NCI-H146 treated with DMSO at 0.1 percent for 48 hours (cell line): ENCODE measurements around the gene SHCBP1L.
"Not testable (repeated sequence)": the region's sequence is repeated elsewhere in the genome, so short reads cannot be mapped to it uniquely, and the experiment has no call there.

Experiments
- DNase-seq: peaks from one replicate; lab custom pipeline; 2025; ENCODE audit not compliant: unreplicated experiment; lab: John Stamatoyannopoulos, UW

SHCBP1L gene

GRCh38 chr1:182965861-182966260 lies 12.9 kb upstream of the SHCBP1L start:
- DNase-seq = no peak

GRCh38 chr1:182965096-182965495 lies 12.1 kb upstream of the SHCBP1L start:
- no peak for DNase-seq

- peak; percentile 70 for DNase-seq
These were observed 9.7 kb upstream of the SHCBP1L start for GRCh38 chr1:182962554-182963115.

- no peak for DNase-seq
These were observed 7.1 kb upstream of the SHCBP1L start for GRCh38 chr1:182960046-182960445.

- DNase-seq = no peak
These were observed 5.0 kb upstream of the SHCBP1L start for GRCh38 chr1:182957902-182958395.

GRCh38 chr1:182956708-182957365 lies 3.9 kb upstream of the SHCBP1L start:
- DNase-seq = no peak

- no peak for DNase-seq
These were observed 2.9 kb upstream of the SHCBP1L start for GRCh38 chr1:182955596-182956588.

- DNase-seq = no peak
These were observed 860 bp upstream of the SHCBP1L start for GRCh38 chr1:182953826-182954225.

- not testable (repeated sequence) for DNase-seq
These were observed 9.6 kb downstream of the SHCBP1L start for GRCh38 chr1:182943336-182943735.

GRCh38 chr1:182942145-182942544 lies 10.8 kb downstream of the SHCBP1L start:
- DNase-seq = not testable (repeated sequence)

- DNase-seq = no peak
These were observed 13.6 kb downstream of the SHCBP1L start for GRCh38 chr1:182939413-182939812.

- no peak for DNase-seq
These were observed 17.2 kb downstream of the SHCBP1L start for GRCh38 chr1:182935716-182936115.

GRCh38 chr1:182930985-182931384 lies 22.0 kb downstream of the SHCBP1L start:
- DNase-seq = no peak

GRCh38 chr1:182927693-182928433 lies 25.1 kb downstream of the SHCBP1L start:
- no peak for DNase-seq

- DNase-seq = no peak
These were observed 27.3 kb downstream of the SHCBP1L start for GRCh38 chr1:182925661-182926060.

GRCh38 chr1:182917378-182917777 lies 35.6 kb downstream of the SHCBP1L start:
- DNase-seq = no peak

GRCh38 chr1:182913401-182913800 lies 39.6 kb downstream of the SHCBP1L start:
- DNase-seq = no peak

- DNase-seq = no peak
These were observed 42.8 kb downstream of the SHCBP1L start for GRCh38 chr1:182910143-182910542.

GRCh38 chr1:182909578-182909977 lies 43.4 kb downstream of the SHCBP1L start:
- DNase-seq = no peak

GRCh38 chr1:182905321-182905720 lies 47.6 kb downstream of the SHCBP1L start:
- DNase-seq = no peak

GRCh38 chr1:182901946-182902345 lies 51.0 kb downstream of the SHCBP1L start:
- DNase-seq = not testable (repeated sequence)
